K562 (cell line): Measurements from ENCODE around the gene ASPHD2. TPM values are rescaled to one million over a fixed set of nuclear protein-coding genes. Genes with fewer than 3 reads are reported as not detected.

Experiments
- ATAC-seq: fragments of 200-7000 bp; cut with Tn5 transposase; 3 replicates; pipeline ENCODE4 v1.9.1; 2020; ENCODE audit warnings: moderate library complexity
- BruUV-seq: library from RNA; stranded (reverse); fragments of 400-500 nt; replicated peaks from 2 replicates; lab custom pipeline; 2021; lab: Mats Ljungman, UMichigan
- CTCF ChIA-PET: fragments of 300-600 bp; formaldehyde crosslinking; extraction: SDS; loops from one replicate; lab custom pipeline; 2021; ENCODE audit warnings: low intra/inter-chr PET ratio; lab: Yijun Ruan, JAX
- POLR2A ChIA-PET: fragments of 300-600, 350-650 bp; sonication (Branson Sonifier 250); formaldehyde crosslinking; extraction: SDS; loops from one replicate; lab custom pipeline; 2021; ENCODE audit warnings: antibody characterized with exemption, inconsistent platforms; lab: Yijun Ruan, JAX
- DNase-seq, 4 experiments: peaks; one replicate each; pipeline versions ENCODE4 v3.0.0 to v3.0.0-alpha.2; 2011 to 2018; ENCODE audit warnings: low spot score in 3 of 4, mixed read lengths in 3 of 4; ENCODE audit errors: extremely low read depth in 1 of 4
- FAIRE-seq: peaks from 2 replicates; lab custom pipeline; 2011; peaks lifted over from hg19 to GRCh38; lab: Jason Lieb, UNC
- H2AFZ ChIP-seq: 2 replicates; pipeline ENCODE4 v1.6.0; 2011; ENCODE audit warnings: low read depth, low read length, control low read depth, inconsistent platforms
- H3K27ac ChIP-seq: fragments of 200-600 bp; 3 replicates; pipeline ENCODE4 v1.8.0; 2011; ENCODE audit warnings: low read depth, mild to moderate bottlenecking, control low read depth, inconsistent platforms, low read length, moderate library complexity, mixed read lengths; ENCODE audit errors: extremely low read depth
- H3K27me3 ChIP-seq, 2 experiments: fragments of 300-600 bp in 1 of 2; 2 replicates in 1 of 2; 3 replicates in 1 of 2; pipeline versions ENCODE4 v1.6.0 to v1.8.0; 2011; ENCODE audit warnings: inconsistent platforms in 2 of 2, low read length in 2 of 2, mild to moderate bottlenecking in 1 of 2, mixed read lengths in 1 of 2, moderate library complexity in 1 of 2; ENCODE audit not compliant: control insufficient read depth in 2 of 2, insufficient read depth in 2 of 2
- H3K36me3 ChIP-seq: fragments of 300-600 bp; 3 replicates; pipeline ENCODE4 v1.8.0; 2011; ENCODE audit warnings: mild to moderate bottlenecking, low read length, inconsistent platforms; ENCODE audit not compliant: control insufficient read depth, insufficient read depth
- H3K4me1 ChIP-seq, 2 experiments: fragments of 200-600 bp in 1 of 2; replicated peaks in 1 of 2; 2 replicates in 1 of 2; 3 replicates in 1 of 2; pipeline versions ENCODE4 v1.5.1 to v1.8.0; 2011; ENCODE audit warnings: inconsistent platforms in 2 of 2, low read length in 2 of 2, mild to moderate bottlenecking in 1 of 2, mixed read lengths in 1 of 2, moderate library complexity in 1 of 2; ENCODE audit not compliant: control insufficient read depth in 2 of 2, insufficient read depth in 2 of 2
- H3K4me2 ChIP-seq: 2 replicates; pipeline ENCODE4 v1.6.1; 2011; ENCODE audit warnings: low read length, control low read depth, inconsistent platforms, mixed read lengths; ENCODE audit not compliant: insufficient read depth
- H3K4me3 ChIP-seq: fragments of 200-600 bp; sonication (generic), shearing (Covaris generic); 2 replicates; pipeline ENCODE4 v1.5.1; 2016; ENCODE audit warnings: control low read depth, inconsistent platforms
- H3K79me2 ChIP-seq: fragments of 200-600 bp; 3 replicates; pipeline ENCODE4 v1.8.0; 2011; ENCODE audit warnings: low read length, inconsistent platforms; ENCODE audit not compliant: control insufficient read depth, insufficient read depth
- H3K9ac ChIP-seq, 2 experiments: 2 replicates each; pipeline versions ENCODE4 v1.6.0 to v1.6.1; 2011; ENCODE audit warnings: low read depth in 2 of 2, low read length in 2 of 2, control low read depth in 1 of 2, inconsistent platforms in 1 of 2, mild to moderate bottlenecking in 1 of 2, mixed read lengths in 1 of 2; ENCODE audit not compliant: insufficient read depth in 1 of 2
- H3K9me1 ChIP-seq: one replicate; pipeline ENCODE4 v1.6.0; 2011; ENCODE audit warnings: inconsistent platforms, mild to moderate bottlenecking, low read length, moderate library complexity; ENCODE audit not compliant: control insufficient read depth, insufficient read depth
- H3K9me3 ChIP-seq: replicated peaks from 2 replicates; pipeline ENCODE4 v1.5.1; 2011; ENCODE audit warnings: low read depth, low read length, inconsistent platforms; ENCODE audit not compliant: control insufficient read depth, insufficient read depth
- H4K20me1 ChIP-seq: replicated peaks from 2 replicates; pipeline ENCODE4 v1.6.1; 2011; ENCODE audit warnings: low read length, inconsistent platforms, mixed read lengths; ENCODE audit not compliant: control insufficient read depth, insufficient read depth
- ADNP ChIP-seq: fragments of 200-800 bp; sonication (Bioruptor generic); IDR thresholded peaks from 2 replicates; pipeline ENCODE4 v1.6.1; 2016; ENCODE audit warnings: missing genetic modification characterization, missing compliant biosample characterization
- BCOR ChIP-seq: fragments of 450-650 bp; IDR thresholded peaks from 2 replicates; pipeline ENCODE4 v1.6.1; 2016
- DDX20 ChIP-seq: fragments of 450-650 bp; IDR thresholded peaks from 2 replicates; pipeline ENCODE4 v1.6.1; 2016; ENCODE audit warnings: missing genetic modification characterization, low read depth, mild to moderate bottlenecking, missing compliant biosample characterization, moderate library complexity
- GTF2E2 ChIP-seq: fragments of 200-800 bp; sonication (Bioruptor generic); IDR thresholded peaks from 2 replicates; pipeline ENCODE4 v1.6.1; 2016; ENCODE audit warnings: missing genetic modification characterization, missing compliant biosample characterization
- HDAC2 ChIP-seq: fragments of 450-650 bp; IDR thresholded peaks from 2 replicates; pipeline ENCODE4 v1.6.1; 2016; ENCODE audit warnings: mild to moderate bottlenecking
- JUND ChIP-seq, 2 experiments: IDR thresholded peaks; 2 replicates in 1 of 2; 3 replicates in 1 of 2; pipeline ENCODE4 v1.6.1; 2011; ENCODE audit warnings: borderline replicate concordance in 2 of 2, low read depth in 2 of 2, low read length in 2 of 2, improper control_type of control experiment in 1 of 2, missing biosample characterization in 1 of 2, missing genetic modification characterization in 1 of 2, missing genetic modification reagents in 1 of 2
- KAT8 ChIP-seq: fragments of 450-650 bp; IDR thresholded peaks from 2 replicates; pipeline ENCODE4 v1.6.1; 2016; ENCODE audit warnings: low read depth, mild to moderate bottlenecking
- KDM1A ChIP-seq, 2 experiments: fragments of 450-650 bp; IDR thresholded peaks; 2 replicates each; pipeline ENCODE4 v1.6.1; 2016; ENCODE audit warnings: mild to moderate bottlenecking in 2 of 2
- KLF6 ChIP-seq: fragments of 250-450 bp; sonication (Bioruptor Pico); IDR thresholded peaks from 2 replicates; pipeline ENCODE4 v1.4.0; 2020; ENCODE audit warnings: mild to moderate bottlenecking, moderate library complexity, borderline replicate concordance
- MEF2A ChIP-seq: IDR thresholded peaks from 2 replicates; pipeline ENCODE4 v1.6.1; 2011; ENCODE audit warnings: low read depth, mild to moderate bottlenecking, low read length, moderate library complexity; ENCODE audit not compliant: control insufficient read depth
- ZFX ChIP-seq: sonication (generic); formaldehyde crosslinking; IDR thresholded peaks from 2 replicates; pipeline ENCODE4 v1.8.0; 2022; ENCODE audit warnings: mild to moderate bottlenecking, missing genetic modification reagents, moderate library complexity
- ZNF121 ChIP-seq: sonication (generic); formaldehyde crosslinking; conservative IDR thresholded peaks from 2 replicates; pipeline ENCODE4 v1.8.0; 2022; ENCODE audit warnings: missing genetic modification reagents
- WGBS: fragments of 100-300 bp; shearing (Covaris generic); methylation state at CpG from one replicate; pipeline ENCODE4 v1.1.6; 2016; ENCODE audit warnings: low coverage, mixed read lengths; ENCODE audit not compliant: insufficient coverage; ENCODE audit errors: missing lambda C conversion rate; 5-methylcytosine and 5-hydroxymethylcytosine counted together
- in situ Hi-C: fragments of 300-500 bp; cut with MboI; formaldehyde crosslinking; loops from 4 replicates; pipeline ENCODE4 v1.15.0; 2018; ENCODE audit warnings: inconsistent platforms, mixed read lengths
- intact Hi-C: fragments of 100-400 bp; cut with micrococcal nuclease; formaldehyde crosslinking; loops from 2 replicates; pipeline ENCODE4 v1.14.2; 2022
- polyA plus RNA-seq, 8 experiments: library from polyadenylated mRNA; depleted of rRNA in 4 of 8; stranded (reverse) in 5 of 8; unstranded in 3 of 8; fragments of >200 nt; fragmentation: Nextera tagmentation in 2 of 8; fragmentation: Illumina TruSeq in 1 of 8; extraction: Ambion mirVana in 2 of 8; extraction: Trizol in 1 of 8; gene quantifications; 2 replicates each; pipeline versions ENCODE4 v1.2.1 to v1.2.3, GENCODE V29; 2011 to 2014; ENCODE audit warnings: inconsistent platforms in 1 of 8, missing spikeins in 1 of 8
- total RNA-seq, 7 experiments: library from RNA; depleted of rRNA in 6 of 7; stranded (reverse); fragments of >200 nt in 6 of 7; fragmentation: Illumina TruSeq in 2 of 7; extraction: Trizol in 2 of 7; gene quantifications; 2 replicates each; pipeline versions ENCODE4 v1.2.1 to v1.2.3, GENCODE V29; 2011 to 2021; ENCODE audit warnings: low replicate concordance in 1 of 7
- TF ChIP-seq, protein P1 (sequence below): sonication (generic); formaldehyde crosslinking; IDR thresholded peaks from 2 replicates; pipeline ENCODE4 v1.8.0; 2022; ENCODE audit warnings: mild to moderate bottlenecking, missing genetic modification reagents, borderline replicate concordance
- TF ChIP-seq, protein P2 (sequence below): fragments of 250-450 bp; sonication (Bioruptor Pico); IDR thresholded peaks from 2 replicates; pipeline ENCODE4 v1.9.0; 2021; ENCODE audit warnings: mild to moderate bottlenecking
- TF ChIP-seq, protein P3 (sequence below): IDR thresholded peaks from 2 replicates; pipeline ENCODE4 v1.6.1; 2011; ENCODE audit not compliant: insufficient read length; ENCODE audit errors: extremely low read depth
- TF ChIP-seq, protein P4 (sequence below), 2 experiments: fragments of 450-650 bp in 1 of 2; sonication (generic) in 1 of 2; formaldehyde crosslinking; conservative IDR thresholded peaks; 2 replicates each; pipeline versions ENCODE4 v1.4.0 to v1.8.1; 2020 to 2022; ENCODE audit warnings: mild to moderate bottlenecking in 1 of 2, missing genetic modification reagents in 1 of 2
- TF ChIP-seq, protein P5 (sequence below): sonication (generic); formaldehyde crosslinking; IDR thresholded peaks from 2 replicates; pipeline ENCODE4 v1.8.0; 2022; ENCODE audit warnings: mild to moderate bottlenecking, missing genetic modification reagents

The ASPHD2 gene
- total and polyA plus RNA-seq, 9 of the 15 experiments (the other 6 are each of a cell fraction or from before 2014, with no cell fraction given): 0.18 to 0.64 (median 0.36) TPM

DNA sequence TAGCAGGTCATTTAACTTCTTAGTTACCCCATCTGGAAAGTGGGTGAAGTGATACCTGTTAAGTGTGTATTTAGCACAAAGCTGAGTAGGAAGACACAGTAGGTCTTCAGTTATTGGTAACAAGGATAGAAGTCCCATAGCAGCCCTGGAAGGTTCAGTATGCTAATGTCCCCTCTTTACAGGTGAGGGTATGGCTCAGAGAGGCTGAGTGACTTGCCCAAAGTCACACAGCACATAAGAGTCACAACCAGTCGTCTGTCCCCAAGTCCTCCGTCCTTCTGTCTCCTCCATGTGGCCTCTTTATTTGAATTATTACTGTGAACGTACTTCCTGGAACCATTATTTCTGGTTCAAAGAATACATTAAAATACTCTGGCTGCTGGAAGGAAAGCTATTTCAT lies 10.5 kb downstream of the ASPHD2 start:
- ATAC-seq: no peak
- H3K79me2 ChIP-seq: no peaks in the 10 kb centered on the region
- intact Hi-C loops (no loop called here), in situ Hi-C loops (no loop called here)
- no peaks in the 10 kb centered on the region for H3K9me1 ChIP-seq
- no peak overlapping the region for H3K27ac ChIP-seq
- no peak for FAIRE-seq
- ChIA-PET POLR2A (interaction anchor here (0.7 to 1.3 kb wide), 2 partner anchors 9 to 220 kb away, joined by 3 read pairs; no protein-coding TSS in a partner anchor), CTCF (no interaction called here)
- H3K9me3 ChIP-seq: no peaks in the 10 kb centered on the region
- H3K4me3 ChIP-seq: no peak overlapping the region
- H3K4me2 ChIP-seq: no peak overlapping the region
- no peak for DNase-seq
- peaks cover 0 to 9% of the 10 kb centered on the region in 2 experiments; a peak in 3 of 5 replicates for H3K4me1 ChIP-seq
- no peak overlapping the region for H2AFZ ChIP-seq
- no TSS peak for BruUV-seq
- H3K9ac ChIP-seq: no peak overlapping the region
- 21% methylated on average over 3 of the region's 3 CpGs for WGBS
- H3K27me3 ChIP-seq: no peaks in the 10 kb centered on the region
- H4K20me1 ChIP-seq: no peaks in the 10 kb centered on the region
- no peaks in the 10 kb centered on the region for H3K36me3 ChIP-seq
- no peak for TF ChIP-seq GTF2E2 (tag)
- TF ChIP-seq KLF6 (CRISPR knock-in tag): no peak
- no peak for TF ChIP-seq DDX20
- TF ChIP-seq JUND (IDR thresholded peaks at IDR 0.05; ENCODE audit: borderline replicate concordance, low read depth, low read length): no peak
- no peak for TF ChIP-seq JUND (tag; IDR thresholded peaks at IDR 0.05; ENCODE audit: borderline replicate concordance, low read depth, low read length)
- no peak for TF ChIP-seq ZFX (CRISPR knock-in tag)
- TF ChIP-seq, protein P1, sequence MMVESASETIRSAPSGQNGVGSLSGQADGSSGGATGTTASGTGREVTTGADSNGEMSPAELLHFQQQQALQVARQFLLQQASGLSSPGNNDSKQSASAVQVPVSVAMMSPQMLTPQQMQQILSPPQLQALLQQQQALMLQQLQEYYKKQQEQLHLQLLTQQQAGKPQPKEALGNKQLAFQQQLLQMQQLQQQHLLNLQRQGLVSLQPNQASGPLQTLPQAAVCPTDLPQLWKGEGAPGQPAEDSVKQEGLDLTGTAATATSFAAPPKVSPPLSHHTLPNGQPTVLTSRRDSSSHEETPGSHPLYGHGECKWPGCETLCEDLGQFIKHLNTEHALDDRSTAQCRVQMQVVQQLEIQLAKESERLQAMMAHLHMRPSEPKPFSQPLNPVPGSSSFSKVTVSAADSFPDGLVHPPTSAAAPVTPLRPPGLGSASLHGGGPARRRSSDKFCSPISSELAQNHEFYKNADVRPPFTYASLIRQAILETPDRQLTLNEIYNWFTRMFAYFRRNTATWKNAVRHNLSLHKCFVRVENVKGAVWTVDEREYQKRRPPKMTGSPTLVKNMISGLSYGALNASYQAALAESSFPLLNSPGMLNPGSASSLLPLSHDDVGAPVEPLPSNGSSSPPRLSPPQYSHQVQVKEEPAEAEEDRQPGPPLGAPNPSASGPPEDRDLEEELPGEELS (CRISPR knock-in tag): no peak
- TF ChIP-seq MEF2A: no peak
- 0 out of 2 replicates have a peak, but pooled peaks have one; percentile 38 for TF ChIP-seq HDAC2
- TF ChIP-seq, protein P2, sequence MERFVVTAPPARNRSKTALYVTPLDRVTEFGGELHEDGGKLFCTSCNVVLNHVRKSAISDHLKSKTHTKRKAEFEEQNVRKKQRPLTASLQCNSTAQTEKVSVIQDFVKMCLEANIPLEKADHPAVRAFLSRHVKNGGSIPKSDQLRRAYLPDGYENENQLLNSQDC (CRISPR knock-in tag): no peak
- TF ChIP-seq, protein P3, sequence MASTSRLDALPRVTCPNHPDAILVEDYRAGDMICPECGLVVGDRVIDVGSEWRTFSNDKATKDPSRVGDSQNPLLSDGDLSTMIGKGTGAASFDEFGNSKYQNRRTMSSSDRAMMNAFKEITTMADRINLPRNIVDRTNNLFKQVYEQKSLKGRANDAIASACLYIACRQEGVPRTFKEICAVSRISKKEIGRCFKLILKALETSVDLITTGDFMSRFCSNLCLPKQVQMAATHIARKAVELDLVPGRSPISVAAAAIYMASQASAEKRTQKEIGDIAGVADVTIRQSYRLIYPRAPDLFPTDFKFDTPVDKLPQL: no peak
- TF ChIP-seq ADNP: peak; percentile 63; the same call in 1 of the 2 replicates
- TF ChIP-seq, protein P4, sequence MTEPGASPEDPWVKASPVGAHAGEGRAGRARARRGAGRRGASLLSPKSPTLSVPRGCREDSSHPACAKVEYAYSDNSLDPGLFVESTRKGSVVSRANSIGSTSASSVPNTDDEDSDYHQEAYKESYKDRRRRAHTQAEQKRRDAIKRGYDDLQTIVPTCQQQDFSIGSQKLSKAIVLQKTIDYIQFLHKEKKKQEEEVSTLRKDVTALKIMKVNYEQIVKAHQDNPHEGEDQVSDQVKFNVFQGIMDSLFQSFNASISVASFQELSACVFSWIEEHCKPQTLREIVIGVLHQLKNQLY (CRISPR knock-in tag; conservative IDR thresholded peaks at IDR 0.05): no peak
- TF ChIP-seq KAT8: no peak
- no peak for TF ChIP-seq ZNF121 (CRISPR knock-in tag)
- peak; percentile 92 for TF ChIP-seq BCOR
- TF ChIP-seq KDM1A (IDR thresholded peaks at IDR 0.05): peak; percentile 30 to 51; a peak in 2 of 4 replicates
- TF ChIP-seq, protein P5, sequence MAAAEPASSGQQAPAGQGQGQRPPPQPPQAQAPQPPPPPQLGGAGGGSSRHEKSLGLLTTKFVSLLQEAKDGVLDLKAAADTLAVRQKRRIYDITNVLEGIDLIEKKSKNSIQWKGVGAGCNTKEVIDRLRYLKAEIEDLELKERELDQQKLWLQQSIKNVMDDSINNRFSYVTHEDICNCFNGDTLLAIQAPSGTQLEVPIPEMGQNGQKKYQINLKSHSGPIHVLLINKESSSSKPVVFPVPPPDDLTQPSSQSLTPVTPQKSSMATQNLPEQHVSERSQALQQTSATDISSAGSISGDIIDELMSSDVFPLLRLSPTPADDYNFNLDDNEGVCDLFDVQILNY (CRISPR knock-in tag): no peak
